ENCODE data around the gene SOD2.
A peak's percentile ranks its signal among the peaks of the same experiment; 100 is the strongest.

Gene SOD2

DNA sequence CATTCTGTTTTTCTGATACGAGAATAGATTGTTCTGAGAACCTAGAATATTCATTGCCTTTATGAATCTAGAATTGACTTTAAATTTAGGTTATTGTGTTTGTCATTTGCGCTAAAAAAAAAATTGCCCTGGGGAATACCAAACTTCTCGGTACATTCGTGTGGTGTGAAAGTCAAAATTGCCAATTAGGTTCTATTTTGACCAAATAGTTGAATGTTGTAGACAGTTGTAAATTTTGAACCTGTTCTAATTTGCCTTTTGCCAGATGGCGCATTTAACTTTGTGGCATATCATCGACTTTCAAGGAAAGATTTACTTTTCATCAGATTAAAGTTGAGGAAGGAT is 37.3 kb upstream of the SOD2 start:
- peaks cover 0 to 73% (median 29%) of the 10 kb centered on the region in 4 donors for H3K4me1 ChIP-seq
- intact Hi-C loops (cut with DNase I; ENCODE audit: low total_unique reads), result no loop called here

DNA sequence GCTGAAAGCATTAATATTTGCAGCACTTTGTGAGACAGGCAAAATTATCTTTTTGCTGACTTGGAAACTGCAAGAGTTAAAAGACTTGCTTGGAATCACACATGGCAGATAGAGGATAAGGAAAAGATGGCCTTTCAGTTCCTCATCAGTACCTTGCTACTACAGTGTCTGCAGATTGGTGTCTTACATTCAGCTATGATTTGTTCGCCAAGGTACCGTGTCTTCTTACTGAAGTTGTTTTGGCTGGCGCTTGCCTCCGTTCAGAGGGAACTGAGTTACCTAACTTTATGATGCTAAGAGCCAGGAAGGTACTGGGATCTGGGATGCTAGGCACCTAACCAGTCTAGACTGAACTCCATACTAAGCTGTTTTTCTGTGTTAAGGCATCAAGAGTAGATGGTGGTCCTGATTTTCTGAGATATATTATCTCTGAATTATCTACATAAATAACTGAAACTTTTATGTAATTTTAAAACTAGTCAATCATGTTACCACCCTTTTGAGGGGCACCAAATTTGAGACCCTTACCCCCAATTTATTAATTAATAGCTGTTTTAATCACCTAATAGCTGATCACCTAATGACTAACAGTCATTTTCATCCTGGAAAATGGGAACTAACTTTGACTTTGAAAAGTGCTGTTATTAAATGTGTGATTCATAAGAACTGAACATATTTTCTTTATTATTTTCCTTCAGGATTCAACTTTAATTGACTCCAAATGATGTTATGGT is 36.7 kb upstream of the SOD2 start:
- no peak for DNase-seq
- no peak for TF ChIP-seq CTCF (IDR thresholded peaks at IDR 0.05)
- Histone ChIP-seq H3K4me3 (peak overlapping the region; percentile 84 to 96), H3K4me1 (peaks cover 0 to 69% (median 29%) of the 10 kb centered on the region in 4 donors), H3K27ac (peak overlapping the region; percentile 24 to 99), H3K9me3 (no peaks in the 10 kb centered on the region), H3K36me3 (no peaks in the 10 kb centered on the region), H3K27me3 (no peaks in the 10 kb centered on the region)
- intact Hi-C loops (cut with DNase I; ENCODE audit: low total_unique reads), result loop anchor here (5.0 kb wide), 1 partner anchor 33 kb away; the partner anchor contains the start of gene ACAT2

More for the DNA sequence above, 37.3 kb upstream of the SOD2 start:
- no peaks in the 10 kb centered on the region for H3K27me3 ChIP-seq
- peak overlapping the region in 1 of 2 donors; percentile 96 for H3K4me3 ChIP-seq
- H3K9me3 ChIP-seq, result no peaks in the 10 kb centered on the region
- no peak for TF ChIP-seq CTCF (IDR thresholded peaks at IDR 0.05)
- no peaks in the 10 kb centered on the region for H3K36me3 ChIP-seq
- H3K27ac ChIP-seq, result peak overlapping the region in 1 of 2 donors; percentile 99
- no peak for DNase-seq

- H3K4me1 ChIP-seq, result peaks cover 0 to 57% (median 28%) of the 10 kb centered on the region in 4 donors
- no peaks in the 10 kb centered on the region for H3K36me3 ChIP-seq
- no peak for TF ChIP-seq CTCF (IDR thresholded peaks at IDR 0.05)
- no peak for DNase-seq
- H3K27me3 ChIP-seq, result no peaks in the 10 kb centered on the region
- intact Hi-C loops (cut with DNase I; ENCODE audit: low total_unique reads), result loop anchor here (5.0 kb wide), 1 partner anchor 34 kb away; the partner anchor contains the start of gene ACAT2
- H3K9me3 ChIP-seq, result no peaks in the 10 kb centered on the region
- H3K4me3 ChIP-seq, result peak overlapping the region; percentile 84 to 96
- peak overlapping the region; percentile 99 for H3K27ac ChIP-seq
Measured at GRCh38 chr6:159728531-159728964, 35.5 kb upstream of the SOD2 start.

GRCh38 chr6:159727717-159728445 is 34.8 kb upstream of the SOD2 start:
- DNase-seq, result no peak
- Histone ChIP-seq H3K4me3 (peak overlapping the region; percentile 84 to 96), H3K9me3 (no peaks in the 10 kb centered on the region), H3K4me1 (peaks cover 0 to 50% (median 25%) of the 10 kb centered on the region in 4 donors), H3K36me3 (no peaks in the 10 kb centered on the region), H3K27me3 (no peaks in the 10 kb centered on the region), H3K27ac (peak overlapping the region; percentile 99)
- TF ChIP-seq CTCF (IDR thresholded peaks at IDR 0.05), result no peak
- intact Hi-C loops (cut with DNase I; ENCODE audit: low total_unique reads), result loop anchor here (2.0 to 5.0 kb wide), 3 partner anchors 34 to 61 kb away; partner anchors contain the start of genes ACAT2, SOD2 and TCP1

GRCh38 chr6:159726918-159727716 is 34.1 kb upstream of the SOD2 start, which contains the start of gene WTAP:
Gene WTAP (plus strand): TSS chr6:159727506. CDS start chr6:159736266, 8,760 bp downstream.
- Histone ChIP-seq H3K36me3 (no peaks in the 10 kb centered on the region), H3K4me1 (peaks cover 0 to 42% (median 22%) of the 10 kb centered on the region in 4 donors), H3K27ac (peak within 1 kb of the TSS; percentile 99), H3K9me3 (no peaks in the 10 kb centered on the region), H3K4me3 (peak within 1 kb of the TSS; percentile 84 to 96), H3K27me3 (no peaks in the 10 kb centered on the region)
- no peak for TF ChIP-seq CTCF (IDR thresholded peaks at IDR 0.05)
- intact Hi-C loops (cut with DNase I; ENCODE audit: low total_unique reads), result loop anchor here (2.0 to 5.0 kb wide), 3 partner anchors 34 to 62 kb away; partner anchors contain the start of genes ACAT2, SOD2 and TCP1
- DNase-seq, result peak; percentile 93 to 98
